OCI-LY7 (cell line): Measurements from ENCODE around the gene ABCC4.

ENCODE experiments used
- CTCF ChIP-seq: fragments of 200-600 bp; sonication (generic); conservative IDR thresholded peaks from 2 replicates; pipeline ENCODE4 v1.5.1; 2014; ENCODE audit warnings: mild to moderate bottlenecking, antibody characterized with exemption, low read length, moderate library complexity, mixed read lengths
- EZH2phosphoT487 ChIP-seq: fragments of 200-600 bp; sonication (generic); IDR thresholded peaks from 2 replicates; pipeline ENCODE4 v1.6.1; 2018; ENCODE audit warnings: low read depth, borderline replicate concordance, mild to moderate bottlenecking, mixed run types, antibody characterized with exemption, low read length, moderate library complexity, mixed read lengths

- TF ChIP-seq CTCF = no peak
- no peak for TF ChIP-seq EZH2phosphoT487
Measured at GRCh38 chr13:95075506-95075905, 225.7 kb downstream of the ABCC4 start.
